Neural cell (in vitro differentiated cells): ENCODE results near the gene TXLNG. TPM values are rescaled to one million over a fixed set of nuclear protein-coding genes. Genes with fewer than 3 reads are reported as not detected.

Experiments used
- H2AFZ ChIP-seq: fragments of 200-600, 300-800 bp; sonication (generic), shearing (Covaris generic); 2 replicates; pipeline ENCODE4 v1.6.0; 2014; ENCODE audit warnings: low read depth, mild to moderate bottlenecking, antibody characterized with exemption, low read length, moderate library complexity
- H3F3A ChIP-seq: fragments of 200-600 bp; shearing (Covaris generic); 2 replicates; pipeline ENCODE4 v1.6.1; 2016; ENCODE audit warnings: mild to moderate bottlenecking, moderate library complexity, mixed read lengths, antibody characterized with exemption, low read length; ENCODE audit not compliant: insufficient read depth, poor library complexity, severe bottlenecking
- H3K27ac ChIP-seq: fragments of 200-600, 300-800 bp; sonication (generic), shearing (Covaris generic); 2 replicates; pipeline ENCODE4 v1.5.1; 2014; ENCODE audit warnings: mild to moderate bottlenecking, low read length, moderate library complexity
- H3K27me3 ChIP-seq: fragments of 300-800, 200-600 bp; sonication (generic), shearing (Covaris generic); 2 replicates; pipeline ENCODE4 v1.6.0; 2014; ENCODE audit warnings: mild to moderate bottlenecking, low read depth, low read length, moderate library complexity; ENCODE audit not compliant: insufficient read depth
- H3K36me3 ChIP-seq: fragments of 300-800, 200-600 bp; sonication (generic), shearing (Covaris generic); 2 replicates; pipeline ENCODE4 v1.5.1; 2014; ENCODE audit warnings: mild to moderate bottlenecking, antibody characterized with exemption, low read length, moderate library complexity; ENCODE audit not compliant: insufficient read depth
- H3K4me2 ChIP-seq: fragments of 300-800, 200-600 bp; sonication (generic), shearing (Covaris generic); 2 replicates; pipeline ENCODE4 v1.6.0; 2014; ENCODE audit warnings: mild to moderate bottlenecking, low read length
- H3K4me3 ChIP-seq: fragments of 300-800, 200-600 bp; sonication (generic), shearing (Covaris generic); 2 replicates; pipeline ENCODE4 v1.5.1; 2014; ENCODE audit warnings: mild to moderate bottlenecking, low read length, moderate library complexity
- H3K79me2 ChIP-seq: fragments of 200-600 bp; shearing (Covaris generic); replicated peaks from 2 replicates; pipeline ENCODE4 v1.6.0; 2014; ENCODE audit warnings: mild to moderate bottlenecking, low read length, moderate library complexity; ENCODE audit not compliant: insufficient read depth
- H3K9ac ChIP-seq: fragments of 300-800, 200-600 bp; sonication (generic), shearing (Covaris generic); 2 replicates; pipeline ENCODE4 v1.6.1; 2016; ENCODE audit warnings: mild to moderate bottlenecking, low read length, mixed read lengths
- H3K9me2 ChIP-seq: fragments of 200-600 bp; shearing (Covaris generic); 2 replicates; pipeline ENCODE4 v1.6.1; 2016; ENCODE audit warnings: mild to moderate bottlenecking, low read length, mixed read lengths; ENCODE audit not compliant: insufficient read depth
- H3K9me3 ChIP-seq: fragments of 200-600, 300-800 bp; sonication (generic), shearing (Covaris generic); 2 replicates; pipeline ENCODE4 v1.6.1; 2016; ENCODE audit warnings: mild to moderate bottlenecking, mixed run types, low read length, moderate library complexity, mixed read lengths
- H4K20me1 ChIP-seq: fragments of 200-600 bp; shearing (Covaris generic); 2 replicates; pipeline ENCODE4 v1.6.1; 2016; ENCODE audit warnings: mild to moderate bottlenecking, mixed run types; ENCODE audit not compliant: insufficient read depth
- EP300 ChIP-seq: fragments of 450-650 bp; conservative IDR thresholded peaks from 2 replicates; pipeline ENCODE4 v1.6.1; 2014; ENCODE audit warnings: antibody characterized with exemption, mild to moderate bottlenecking, moderate library complexity; ENCODE audit not compliant: poor library complexity, severe bottlenecking
- RAD21 ChIP-seq: fragments of 450-650 bp; conservative IDR thresholded peaks from 2 replicates; pipeline ENCODE4 v1.6.1; 2014; ENCODE audit warnings: antibody characterized with exemption, mild to moderate bottlenecking, moderate library complexity
- SMC3 ChIP-seq: fragments of 450-650 bp; conservative IDR thresholded peaks from 2 replicates; pipeline ENCODE4 v1.6.1; 2014; ENCODE audit warnings: antibody characterized with exemption, mild to moderate bottlenecking, moderate library complexity; ENCODE audit not compliant: poor library complexity
- TAF1 ChIP-seq: IDR thresholded peaks from 2 replicates; pipeline ENCODE4 v1.6.1; 2012; ENCODE audit warnings: low read depth
- polyA plus RNA-seq: library from polyadenylated mRNA; depleted of rRNA; stranded (reverse); fragments of >200 nt; gene quantifications from 2 replicates; pipeline ENCODE4 v1.2.3, GENCODE V29; 2014
- small RNA-seq, 3 experiments: library from RNA; depleted of rRNA; stranded (forward); fragments of <200 nt; gene quantifications; one replicate each; pipeline ENCODE3, GENCODE V24; 2012
- TF ChIP-seq, protein P1 (sequence below): fragments of 450-650 bp; IDR thresholded peaks from 2 replicates; pipeline ENCODE4 v1.5.1; 2014; ENCODE audit warnings: antibody characterized with exemption, mild to moderate bottlenecking, moderate library complexity; ENCODE audit not compliant: poor library complexity, severe bottlenecking
- TF ChIP-seq, protein P2 (sequence below): IDR thresholded peaks from 2 replicates; pipeline ENCODE4 v1.6.1; 2012; ENCODE audit warnings: borderline replicate concordance

The TXLNG gene
- polyA plus RNA-seq, 1 donor from 2014 or later = 24.2 TPM

DNA sequence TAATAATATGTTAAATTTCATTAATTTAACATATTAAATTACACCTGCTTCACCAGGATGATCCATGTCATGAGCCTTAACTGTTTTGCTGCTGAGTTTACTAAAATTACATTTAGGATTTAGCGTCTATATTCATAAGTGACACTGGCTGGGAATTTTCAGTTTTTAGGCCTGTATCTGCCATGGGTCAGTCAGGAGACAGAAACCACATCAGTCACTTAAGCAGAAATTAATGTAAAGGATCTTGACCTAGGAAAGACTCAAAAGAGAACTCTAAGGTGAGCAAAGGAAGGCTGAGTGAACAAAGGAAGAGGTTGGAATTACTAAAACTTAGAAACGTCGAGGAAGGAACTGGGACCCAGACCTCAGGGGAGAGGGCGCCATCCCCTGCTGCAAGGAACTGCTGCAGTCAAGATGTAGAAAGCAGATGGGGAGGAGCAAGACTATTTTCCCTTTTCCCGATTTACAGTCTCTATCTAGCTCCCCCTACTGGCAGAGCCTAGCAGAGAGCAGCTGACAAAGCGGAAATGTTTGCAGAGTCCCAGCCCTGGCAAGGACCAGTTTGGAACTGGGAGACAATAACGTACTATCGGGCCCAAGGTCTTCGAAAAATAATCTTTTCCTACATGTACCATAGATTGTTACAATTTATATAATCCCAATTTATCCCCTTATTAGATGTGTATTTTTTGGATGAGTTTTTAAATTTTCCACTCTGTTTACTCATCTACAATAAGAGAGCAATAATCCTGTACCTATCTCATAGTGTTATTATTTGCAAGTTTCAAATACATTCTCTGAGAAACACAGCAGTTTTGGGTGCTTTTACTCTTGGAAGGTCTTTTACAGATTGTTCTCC lies 106.5 kb downstream of the TXLNG start:
- Histone ChIP-seq H3K9me3 (no peaks in the 10 kb centered on the region), H3K9ac (no peak overlapping the region), H3K4me2 (no peak overlapping the region), H2AFZ (no peak overlapping the region), H3K36me3 (no peaks in the 10 kb centered on the region), H3K27me3 (no peaks in the 10 kb centered on the region), H3F3A (no peaks in the 10 kb centered on the region), H3K27ac (no peak overlapping the region), H3K4me3 (no peak overlapping the region), H3K79me2 (no peaks in the 10 kb centered on the region), H3K9me2 (no peaks in the 10 kb centered on the region), H4K20me1 (no peaks in the 10 kb centered on the region)
- no peak for TF ChIP-seq EP300
- TF ChIP-seq TAF1 = no peak
- TF ChIP-seq RAD21 = peak; percentile 35
- TF ChIP-seq, protein P1, sequence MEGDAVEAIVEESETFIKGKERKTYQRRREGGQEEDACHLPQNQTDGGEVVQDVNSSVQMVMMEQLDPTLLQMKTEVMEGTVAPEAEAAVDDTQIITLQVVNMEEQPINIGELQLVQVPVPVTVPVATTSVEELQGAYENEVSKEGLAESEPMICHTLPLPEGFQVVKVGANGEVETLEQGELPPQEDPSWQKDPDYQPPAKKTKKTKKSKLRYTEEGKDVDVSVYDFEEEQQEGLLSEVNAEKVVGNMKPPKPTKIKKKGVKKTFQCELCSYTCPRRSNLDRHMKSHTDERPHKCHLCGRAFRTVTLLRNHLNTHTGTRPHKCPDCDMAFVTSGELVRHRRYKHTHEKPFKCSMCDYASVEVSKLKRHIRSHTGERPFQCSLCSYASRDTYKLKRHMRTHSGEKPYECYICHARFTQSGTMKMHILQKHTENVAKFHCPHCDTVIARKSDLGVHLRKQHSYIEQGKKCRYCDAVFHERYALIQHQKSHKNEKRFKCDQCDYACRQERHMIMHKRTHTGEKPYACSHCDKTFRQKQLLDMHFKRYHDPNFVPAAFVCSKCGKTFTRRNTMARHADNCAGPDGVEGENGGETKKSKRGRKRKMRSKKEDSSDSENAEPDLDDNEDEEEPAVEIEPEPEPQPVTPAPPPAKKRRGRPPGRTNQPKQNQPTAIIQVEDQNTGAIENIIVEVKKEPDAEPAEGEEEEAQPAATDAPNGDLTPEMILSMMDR = peak; percentile 64
- TF ChIP-seq, protein P2, sequence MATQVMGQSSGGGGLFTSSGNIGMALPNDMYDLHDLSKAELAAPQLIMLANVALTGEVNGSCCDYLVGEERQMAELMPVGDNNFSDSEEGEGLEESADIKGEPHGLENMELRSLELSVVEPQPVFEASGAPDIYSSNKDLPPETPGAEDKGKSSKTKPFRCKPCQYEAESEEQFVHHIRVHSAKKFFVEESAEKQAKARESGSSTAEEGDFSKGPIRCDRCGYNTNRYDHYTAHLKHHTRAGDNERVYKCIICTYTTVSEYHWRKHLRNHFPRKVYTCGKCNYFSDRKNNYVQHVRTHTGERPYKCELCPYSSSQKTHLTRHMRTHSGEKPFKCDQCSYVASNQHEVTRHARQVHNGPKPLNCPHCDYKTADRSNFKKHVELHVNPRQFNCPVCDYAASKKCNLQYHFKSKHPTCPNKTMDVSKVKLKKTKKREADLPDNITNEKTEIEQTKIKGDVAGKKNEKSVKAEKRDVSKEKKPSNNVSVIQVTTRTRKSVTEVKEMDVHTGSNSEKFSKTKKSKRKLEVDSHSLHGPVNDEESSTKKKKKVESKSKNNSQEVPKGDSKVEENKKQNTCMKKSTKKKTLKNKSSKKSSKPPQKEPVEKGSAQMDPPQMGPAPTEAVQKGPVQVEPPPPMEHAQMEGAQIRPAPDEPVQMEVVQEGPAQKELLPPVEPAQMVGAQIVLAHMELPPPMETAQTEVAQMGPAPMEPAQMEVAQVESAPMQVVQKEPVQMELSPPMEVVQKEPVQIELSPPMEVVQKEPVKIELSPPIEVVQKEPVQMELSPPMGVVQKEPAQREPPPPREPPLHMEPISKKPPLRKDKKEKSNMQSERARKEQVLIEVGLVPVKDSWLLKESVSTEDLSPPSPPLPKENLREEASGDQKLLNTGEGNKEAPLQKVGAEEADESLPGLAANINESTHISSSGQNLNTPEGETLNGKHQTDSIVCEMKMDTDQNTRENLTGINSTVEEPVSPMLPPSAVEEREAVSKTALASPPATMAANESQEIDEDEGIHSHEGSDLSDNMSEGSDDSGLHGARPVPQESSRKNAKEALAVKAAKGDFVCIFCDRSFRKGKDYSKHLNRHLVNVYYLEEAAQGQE = no peak
- TF ChIP-seq SMC3 = peak; percentile 28

Small RNAs within 50 kb of the gene (small RNA-seq; reads per million reads assigned to genes)
- gene RNU4-6P (0.03 to 0.90 (median 0.06) reads per million in 3 experiments), gene RNU7-56P (0 reads per million in 3 experiments), gene RPL12P49 (0 to 0.03 (median 0) reads per million in 3 experiments)

Other genes with a start within 250 kb of the TXLNG start
- not detected in 2 replicates for gene S100G, start 136.3 kb upstream of the TXLNG start, polyA plus RNA-seq
- gene CTPS2, start 73.8 kb upstream of the TXLNG start, polyA plus RNA-seq = 17.1 and 18.9 TPM in 2 replicates
- 13.3 and 14.4 TPM in 2 replicates for gene SYAP1, start 66.9 kb upstream of the TXLNG start, polyA plus RNA-seq
- 197 and 204 TPM in 2 replicates for gene RBBP7, start 83.9 kb downstream of the TXLNG start, polyA plus RNA-seq
- 14.4 and 15.1 TPM in 2 replicates for gene REPS2, start 160.2 kb downstream of the TXLNG start, polyA plus RNA-seq